Measurements from ENCODE around the gene ILF2.

Gene ILF2

GRCh38 chr1:153663211-153663610, 7.6 kb downstream of the ILF2 start:
- no peaks in the 10 kb centered on the region for H3K4me1 ChIP-seq (ENCODE audit: control insufficient read depth, insufficient read depth, low read length)
- no peak overlapping the region for H3K27ac ChIP-seq (ENCODE audit: insufficient read depth, low read depth, low read length, poor library complexity, severe bottlenecking)
- no peaks in the 10 kb centered on the region for H3K9me3 ChIP-seq (ENCODE audit: control insufficient read depth, low read length)
- H3K27me3 ChIP-seq (ENCODE audit: control insufficient read depth, insufficient read depth, low read length, poor library complexity, severe bottlenecking), result no peaks in the 10 kb centered on the region
- H3K36me3 ChIP-seq (ENCODE audit: control insufficient read depth, insufficient read depth, low read length), result peaks cover 54% of the 10 kb centered on the region
- no peak overlapping the region for H3K4me3 ChIP-seq (ENCODE audit: insufficient read depth, low read depth, low read length)
- 92 to 96% methylated on average over 5 of the region's 5 CpGs for WGBS, 2 experiments

- no peaks in the 10 kb centered on the region for H3K4me1 ChIP-seq (ENCODE audit: control insufficient read depth, insufficient read depth, low read length)
These were observed 8.5 kb downstream of the ILF2 start for GRCh38 chr1:153662269-153662668.

GRCh38 chr1:153661111-153661708, 9.6 kb downstream of the ILF2 start:
- H3K9me3 ChIP-seq (ENCODE audit: control insufficient read depth, low read length), result no peaks in the 10 kb centered on the region
- no peaks in the 10 kb centered on the region for H3K27me3 ChIP-seq (ENCODE audit: control insufficient read depth, insufficient read depth, low read length, poor library complexity, severe bottlenecking)
- 72 to 76% methylated on average over 9 of the region's 9 CpGs for WGBS, 2 experiments
- H3K27ac ChIP-seq (ENCODE audit: insufficient read depth, low read depth, low read length, poor library complexity, severe bottlenecking), result peak overlapping the region; percentile 22
- peaks cover 39% of the 10 kb centered on the region for H3K36me3 ChIP-seq (ENCODE audit: control insufficient read depth, insufficient read depth, low read length)
- no peaks in the 10 kb centered on the region for H3K4me1 ChIP-seq (ENCODE audit: control insufficient read depth, insufficient read depth, low read length)
- H3K4me3 ChIP-seq (ENCODE audit: insufficient read depth, low read depth, low read length), result no peak overlapping the region

More at GRCh38 chr1:153662269-153662668, 8.5 kb downstream of the ILF2 start:
- H3K4me3 ChIP-seq (ENCODE audit: insufficient read depth, low read depth, low read length), result no peak overlapping the region
- peaks cover 45% of the 10 kb centered on the region for H3K36me3 ChIP-seq (ENCODE audit: control insufficient read depth, insufficient read depth, low read length)
- 80 to 88% methylated on average over 1 of the region's 2 CpGs for WGBS, 2 experiments
- H3K27me3 ChIP-seq (ENCODE audit: control insufficient read depth, insufficient read depth, low read length, poor library complexity, severe bottlenecking), result no peaks in the 10 kb centered on the region
- no peak overlapping the region for H3K27ac ChIP-seq (ENCODE audit: insufficient read depth, low read depth, low read length, poor library complexity, severe bottlenecking)
- H3K9me3 ChIP-seq (ENCODE audit: control insufficient read depth, low read length), result no peaks in the 10 kb centered on the region

GRCh38 chr1:153659656-153660055, 11.1 kb downstream of the ILF2 start:
- Histone ChIP-seq H3K27ac (ENCODE audit: insufficient read depth, low read depth, low read length, poor library complexity, severe bottlenecking) (no peak overlapping the region), H3K9me3 (ENCODE audit: control insufficient read depth, low read length) (no peaks in the 10 kb centered on the region), H3K4me1 (ENCODE audit: control insufficient read depth, insufficient read depth, low read length) (no peaks in the 10 kb centered on the region), H3K27me3 (ENCODE audit: control insufficient read depth, insufficient read depth, low read length, poor library complexity, severe bottlenecking) (no peaks in the 10 kb centered on the region), H3K4me3 (ENCODE audit: insufficient read depth, low read depth, low read length) (peak overlapping the region; percentile 85), H3K36me3 (ENCODE audit: control insufficient read depth, insufficient read depth, low read length) (peaks cover 24% of the 10 kb centered on the region)
- WGBS, 2 experiments, result 89% methylated on average over 8 to 9 of the region's 9 CpGs

- peaks cover 19% of the 10 kb centered on the region for H3K36me3 ChIP-seq (ENCODE audit: control insufficient read depth, insufficient read depth, low read length)
- H3K27ac ChIP-seq (ENCODE audit: insufficient read depth, low read depth, low read length, poor library complexity, severe bottlenecking), result no peak overlapping the region
- H3K27me3 ChIP-seq (ENCODE audit: control insufficient read depth, insufficient read depth, low read length, poor library complexity, severe bottlenecking), result no peaks in the 10 kb centered on the region
- H3K9me3 ChIP-seq (ENCODE audit: control insufficient read depth, low read length), result no peaks in the 10 kb centered on the region
- 52 to 55% methylated on average over 8 of the region's 8 CpGs for WGBS, 2 experiments
- H3K4me1 ChIP-seq (ENCODE audit: control insufficient read depth, insufficient read depth, low read length), result no peaks in the 10 kb centered on the region
- peak overlapping the region; percentile 85 for H3K4me3 ChIP-seq (ENCODE audit: insufficient read depth, low read depth, low read length)
These were observed 11.6 kb downstream of the ILF2 start for GRCh38 chr1:153659175-153659534.

- Histone ChIP-seq H3K9me3 (ENCODE audit: control insufficient read depth, low read length) (no peaks in the 10 kb centered on the region), H3K36me3 (ENCODE audit: control insufficient read depth, insufficient read depth, low read length) (peaks cover 18% of the 10 kb centered on the region), H3K27ac (ENCODE audit: insufficient read depth, low read depth, low read length, poor library complexity, severe bottlenecking) (peak within 1 kb of the TSS; percentile 61), H3K4me1 (ENCODE audit: control insufficient read depth, insufficient read depth, low read length) (no peaks in the 10 kb centered on the region), H3K4me3 (ENCODE audit: insufficient read depth, low read depth, low read length) (peak within 1 kb of the TSS; percentile 85), H3K27me3 (ENCODE audit: control insufficient read depth, insufficient read depth, low read length, poor library complexity, severe bottlenecking) (no peaks in the 10 kb centered on the region)
- 3% methylated on average over 53 of the region's 53 CpGs for WGBS, 2 experiments
These were observed 12.2 kb downstream of the ILF2 start, which contains the start of gene SNAPIN for GRCh38 chr1:153658400-153659174. TSS of gene SNAPIN (plus strand) at chr1:153658703. CDS start at chr1:153658744, 41 bp downstream.

GRCh38 chr1:153655333-153655732, 15.5 kb downstream of the ILF2 start:
- no peaks in the 10 kb centered on the region for H3K27me3 ChIP-seq (ENCODE audit: control insufficient read depth, insufficient read depth, low read length, poor library complexity, severe bottlenecking)
- WGBS, 2 experiments, result 92 to 96% methylated on average over 3 of the region's 3 CpGs
- H3K36me3 ChIP-seq (ENCODE audit: control insufficient read depth, insufficient read depth, low read length), result no peaks in the 10 kb centered on the region
- no peaks in the 10 kb centered on the region for H3K9me3 ChIP-seq (ENCODE audit: control insufficient read depth, low read length)
- no peak overlapping the region for H3K4me3 ChIP-seq (ENCODE audit: insufficient read depth, low read depth, low read length)
- H3K4me1 ChIP-seq (ENCODE audit: control insufficient read depth, insufficient read depth, low read length), result no peaks in the 10 kb centered on the region
- H3K27ac ChIP-seq (ENCODE audit: insufficient read depth, low read depth, low read length, poor library complexity, severe bottlenecking), result no peak overlapping the region

GRCh38 chr1:153652805-153653500, 17.8 kb downstream of the ILF2 start:
- Histone ChIP-seq H3K9me3 (ENCODE audit: control insufficient read depth, low read length) (no peaks in the 10 kb centered on the region), H3K27me3 (ENCODE audit: control insufficient read depth, insufficient read depth, low read length, poor library complexity, severe bottlenecking) (no peaks in the 10 kb centered on the region), H3K4me1 (ENCODE audit: control insufficient read depth, insufficient read depth, low read length) (no peaks in the 10 kb centered on the region), H3K36me3 (ENCODE audit: control insufficient read depth, insufficient read depth, low read length) (no peaks in the 10 kb centered on the region), H3K27ac (ENCODE audit: insufficient read depth, low read depth, low read length, poor library complexity, severe bottlenecking) (no peak overlapping the region), H3K4me3 (ENCODE audit: insufficient read depth, low read depth, low read length) (no peak overlapping the region)
- WGBS, 2 experiments, result 95 to 96% methylated on average over 3 of the region's 3 CpGs

- Histone ChIP-seq H3K36me3 (ENCODE audit: control insufficient read depth, insufficient read depth, low read length) (no peaks in the 10 kb centered on the region), H3K4me1 (ENCODE audit: control insufficient read depth, insufficient read depth, low read length) (no peaks in the 10 kb centered on the region), H3K27me3 (ENCODE audit: control insufficient read depth, insufficient read depth, low read length, poor library complexity, severe bottlenecking) (no peaks in the 10 kb centered on the region), H3K4me3 (ENCODE audit: insufficient read depth, low read depth, low read length) (no peak overlapping the region), H3K9me3 (ENCODE audit: control insufficient read depth, low read length) (no peaks in the 10 kb centered on the region), H3K27ac (ENCODE audit: insufficient read depth, low read depth, low read length, poor library complexity, severe bottlenecking) (no peak overlapping the region)
- WGBS, 2 experiments, result 94 to 96% methylated on average over 1 of the region's 1 CpG
These were observed 19.0 kb downstream of the ILF2 start for GRCh38 chr1:153651771-153652170.

- Histone ChIP-seq H3K36me3 (ENCODE audit: control insufficient read depth, insufficient read depth, low read length) (peaks cover 10% of the 10 kb centered on the region), H3K4me1 (ENCODE audit: control insufficient read depth, insufficient read depth, low read length) (no peaks in the 10 kb centered on the region), H3K27ac (ENCODE audit: insufficient read depth, low read depth, low read length, poor library complexity, severe bottlenecking) (no peak overlapping the region), H3K4me3 (ENCODE audit: insufficient read depth, low read depth, low read length) (no peak overlapping the region), H3K27me3 (ENCODE audit: control insufficient read depth, insufficient read depth, low read length, poor library complexity, severe bottlenecking) (no peaks in the 10 kb centered on the region), H3K9me3 (ENCODE audit: control insufficient read depth, low read length) (no peaks in the 10 kb centered on the region)
- 92 to 93% methylated on average over 2 of the region's 2 CpGs for WGBS, 2 experiments
These were observed 20.9 kb downstream of the ILF2 start for GRCh38 chr1:153649863-153650235.
